DOHH2 (cell line): Measurements from ENCODE around the gene DIS3L2.
A peak's percentile ranks its signal among the peaks of the same experiment; 100 is the strongest.

Experiments used
- H3F3A ChIP-seq: fragments of 200-600 bp; sonication (generic), shearing (Covaris generic); 2 replicates; pipeline ENCODE4 v1.6.0; 2016; ENCODE audit warnings: antibody characterized with exemption, mild to moderate bottlenecking; ENCODE audit not compliant: control insufficient read depth, insufficient read depth
- H3K27ac ChIP-seq: fragments of 200-600 bp; sonication (generic); 2 replicates; pipeline ENCODE4 v1.5.1; 2014; ENCODE audit warnings: low read depth, mild to moderate bottlenecking, low read length, moderate library complexity
- H3K27me3 ChIP-seq: fragments of 200-600 bp; sonication (generic); 2 replicates; pipeline ENCODE4 v1.6.1; 2014; ENCODE audit warnings: mild to moderate bottlenecking, low read length, mixed read lengths; ENCODE audit not compliant: control insufficient read depth
- H3K36me3 ChIP-seq: fragments of 200-600 bp; sonication (generic); 2 replicates; pipeline ENCODE4 v1.6.1; 2014; ENCODE audit warnings: mild to moderate bottlenecking, low read length, moderate library complexity, mixed read lengths; ENCODE audit not compliant: control insufficient read depth
- H3K4me1 ChIP-seq: fragments of 200-600 bp; sonication (generic); 2 replicates; pipeline ENCODE4 v1.6.1; 2014; ENCODE audit warnings: mild to moderate bottlenecking, low read length, mixed read lengths; ENCODE audit not compliant: control insufficient read depth
- H3K4me2 ChIP-seq: fragments of 200-600 bp; sonication (generic); 2 replicates; pipeline ENCODE4 v1.6.0; 2014; ENCODE audit warnings: mild to moderate bottlenecking, low read length, moderate library complexity
- H3K4me3 ChIP-seq: fragments of 200-600 bp; sonication (generic); 2 replicates; pipeline ENCODE4 v1.5.1; 2014; ENCODE audit warnings: mild to moderate bottlenecking, low read length, mixed read lengths
- H3K79me2 ChIP-seq: fragments of 200-600 bp; sonication (generic); 2 replicates; pipeline ENCODE4 v1.6.1; 2014; ENCODE audit warnings: mild to moderate bottlenecking, low read length, mixed read lengths; ENCODE audit not compliant: control insufficient read depth
- H3K9me2 ChIP-seq: fragments of 200-600 bp; sonication (generic); replicated peaks from 2 replicates; pipeline ENCODE4 v1.6.1; 2014; ENCODE audit warnings: mild to moderate bottlenecking, low read length, mixed read lengths; ENCODE audit not compliant: control insufficient read depth
- H3K9me3 ChIP-seq: fragments of 200-600 bp; sonication (generic); 2 replicates; pipeline ENCODE4 v1.6.1; 2014; ENCODE audit warnings: antibody characterized with exemption, low read length, mixed read lengths; ENCODE audit not compliant: control insufficient read depth, insufficient read depth
- H4K20me1 ChIP-seq: fragments of 200-600 bp; sonication (generic); 2 replicates; pipeline ENCODE4 v1.6.0; 2014; ENCODE audit warnings: low read depth, mild to moderate bottlenecking, antibody characterized with exemption, low read length, moderate library complexity; ENCODE audit not compliant: control insufficient read depth, insufficient read depth
- EZH2phosphoT487 ChIP-seq: fragments of 200-600 bp; sonication (generic); IDR thresholded peaks from 2 replicates; pipeline ENCODE4 v1.6.1; 2017; ENCODE audit warnings: borderline replicate concordance, mild to moderate bottlenecking, antibody characterized with exemption, low read length, moderate library complexity, mixed read lengths
- TF ChIP-seq, protein P1 (sequence below): fragments of 200-600 bp; sonication (generic); IDR thresholded peaks from one replicate; pipeline ENCODE4 v1.5.1; 2014; ENCODE audit warnings: antibody characterized with exemption, mild to moderate bottlenecking, low read depth, low read length; ENCODE audit not compliant: poor library complexity, severe bottlenecking

DIS3L2 gene

DNA sequence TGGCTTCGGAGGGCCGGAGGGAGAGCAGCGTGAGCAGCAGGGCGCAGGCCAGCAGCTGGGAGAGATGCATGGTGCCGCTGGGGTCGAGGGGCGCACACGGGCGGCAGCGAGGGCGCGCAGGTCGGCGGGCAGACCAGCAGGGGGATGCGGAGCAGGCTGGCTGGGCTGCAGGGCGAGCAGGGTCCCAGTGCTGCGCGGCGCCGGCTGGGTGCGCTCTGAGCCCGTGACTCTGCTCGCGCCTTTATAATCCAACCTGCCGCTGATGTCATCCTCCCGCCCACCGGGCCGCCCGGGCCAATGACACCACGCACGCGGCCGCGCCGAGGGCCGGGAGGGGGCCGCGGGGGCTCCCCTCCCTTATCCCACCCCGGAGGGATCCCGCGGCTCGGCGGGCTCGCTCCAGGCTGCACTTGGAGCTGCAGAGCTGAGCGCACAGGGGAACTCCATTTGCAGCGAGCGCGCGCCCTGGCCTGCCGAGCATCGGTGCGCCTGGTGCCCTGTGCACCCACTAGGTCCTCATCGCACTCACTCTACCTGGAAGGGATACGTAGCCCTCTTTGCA, 35.3 kb upstream of the DIS3L2 start, which contains the start of gene NPPC:
NPPC (minus strand) TSS at position 217 of the 562 bp plus-strand sequence; CDS start at position 70, 147 bp downstream.
- peak within 1 kb of the TSS; percentile 67 for H3K4me2 ChIP-seq
- H3K36me3 ChIP-seq, result no peaks in the 10 kb centered on the region
- H3K27ac ChIP-seq, result no peak within 1 kb of the TSS
- H4K20me1 ChIP-seq, result peaks cover 4% of the 10 kb centered on the region
- TF ChIP-seq, protein P1, sequence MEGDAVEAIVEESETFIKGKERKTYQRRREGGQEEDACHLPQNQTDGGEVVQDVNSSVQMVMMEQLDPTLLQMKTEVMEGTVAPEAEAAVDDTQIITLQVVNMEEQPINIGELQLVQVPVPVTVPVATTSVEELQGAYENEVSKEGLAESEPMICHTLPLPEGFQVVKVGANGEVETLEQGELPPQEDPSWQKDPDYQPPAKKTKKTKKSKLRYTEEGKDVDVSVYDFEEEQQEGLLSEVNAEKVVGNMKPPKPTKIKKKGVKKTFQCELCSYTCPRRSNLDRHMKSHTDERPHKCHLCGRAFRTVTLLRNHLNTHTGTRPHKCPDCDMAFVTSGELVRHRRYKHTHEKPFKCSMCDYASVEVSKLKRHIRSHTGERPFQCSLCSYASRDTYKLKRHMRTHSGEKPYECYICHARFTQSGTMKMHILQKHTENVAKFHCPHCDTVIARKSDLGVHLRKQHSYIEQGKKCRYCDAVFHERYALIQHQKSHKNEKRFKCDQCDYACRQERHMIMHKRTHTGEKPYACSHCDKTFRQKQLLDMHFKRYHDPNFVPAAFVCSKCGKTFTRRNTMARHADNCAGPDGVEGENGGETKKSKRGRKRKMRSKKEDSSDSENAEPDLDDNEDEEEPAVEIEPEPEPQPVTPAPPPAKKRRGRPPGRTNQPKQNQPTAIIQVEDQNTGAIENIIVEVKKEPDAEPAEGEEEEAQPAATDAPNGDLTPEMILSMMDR, result peak; percentile 59
- no peak for TF ChIP-seq EZH2phosphoT487
- H3K4me3 ChIP-seq, result peak within 1 kb of the TSS; percentile 74
- H3K4me1 ChIP-seq, result peaks cover 24% of the 10 kb centered on the region
- H3K9me2 ChIP-seq, result no peaks in the 10 kb centered on the region
- H3K27me3 ChIP-seq, result peaks cover 72% of the 10 kb centered on the region
- no peaks in the 10 kb centered on the region for H3F3A ChIP-seq
- no peaks in the 10 kb centered on the region for H3K79me2 ChIP-seq
- H3K9me3 ChIP-seq, result no peaks in the 10 kb centered on the region

DNA sequence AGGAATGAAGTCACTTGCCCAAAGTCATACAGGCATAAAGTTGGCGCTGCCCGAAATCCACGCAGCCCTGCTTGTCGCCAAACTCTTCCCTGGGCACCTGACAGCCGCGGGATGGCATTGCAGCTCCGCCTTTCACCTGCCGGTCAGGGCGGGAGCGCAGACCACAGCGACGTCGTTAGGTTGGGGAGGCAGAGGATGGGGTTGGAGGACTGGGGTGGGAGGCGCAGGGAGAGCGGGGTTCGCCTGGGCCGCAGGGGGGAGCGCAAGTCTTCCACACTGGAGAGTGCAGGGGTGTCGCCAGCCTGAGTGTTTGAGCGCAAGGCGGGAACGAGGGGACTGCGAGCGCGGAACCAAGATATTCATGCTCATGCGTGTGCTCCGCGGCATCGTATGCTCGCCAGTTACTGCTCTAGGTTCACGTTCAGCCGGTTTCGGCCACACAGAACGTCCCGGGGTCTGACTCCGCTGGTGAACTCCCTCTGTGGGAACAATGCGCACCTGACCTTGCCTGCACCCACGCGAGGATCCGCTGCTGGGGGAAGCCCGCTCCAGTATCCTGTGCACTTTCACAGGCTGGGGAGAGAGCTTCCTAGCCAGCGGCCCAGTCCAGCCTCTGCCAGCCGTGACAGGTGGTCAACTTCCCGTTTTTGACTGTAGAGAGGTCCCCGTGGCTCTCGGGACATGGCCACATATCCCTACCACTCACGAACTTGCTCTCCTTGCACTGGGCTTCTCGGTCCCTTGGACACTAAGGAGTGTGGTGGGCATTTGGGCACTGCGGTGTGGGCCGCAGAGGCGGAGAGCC, 34.5 kb upstream of the DIS3L2 start:
- peak overlapping the region; percentile 67 for H3K4me2 ChIP-seq
- no peak overlapping the region for H3K27ac ChIP-seq
- peaks cover 76% of the 10 kb centered on the region for H3K27me3 ChIP-seq
- no peaks in the 10 kb centered on the region for H3K9me3 ChIP-seq
- TF ChIP-seq, protein P1, result no peak
- no peak for TF ChIP-seq EZH2phosphoT487
- H3K4me1 ChIP-seq, result peaks cover 24% of the 10 kb centered on the region
- H3F3A ChIP-seq, result no peaks in the 10 kb centered on the region
- H3K4me3 ChIP-seq, result peak overlapping the region; percentile 74
- no peaks in the 10 kb centered on the region for H3K9me2 ChIP-seq
- H3K79me2 ChIP-seq, result no peaks in the 10 kb centered on the region
- H3K36me3 ChIP-seq, result no peaks in the 10 kb centered on the region
- peaks cover 4% of the 10 kb centered on the region for H4K20me1 ChIP-seq

DNA sequence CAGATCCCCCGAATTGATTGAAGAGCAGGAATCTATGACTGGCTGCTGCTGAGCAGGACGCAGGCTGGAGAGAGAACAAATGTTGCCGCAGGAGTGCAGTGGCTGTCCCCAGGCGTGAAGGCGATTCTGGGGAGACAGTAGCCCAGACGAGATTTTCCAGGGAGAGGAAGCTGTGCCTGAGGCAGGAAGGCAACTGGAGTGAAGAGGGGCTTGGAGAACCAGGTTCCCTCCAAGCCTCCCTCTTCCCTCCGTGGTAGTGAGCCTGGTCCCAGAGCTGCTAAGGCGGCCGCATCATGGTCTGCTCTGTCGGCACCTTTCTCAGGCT, 34.0 kb upstream of the DIS3L2 start:
- H3F3A ChIP-seq, result no peaks in the 10 kb centered on the region
- peaks cover 27% of the 10 kb centered on the region for H3K4me1 ChIP-seq
- no peak overlapping the region for H3K4me2 ChIP-seq
- no peak for TF ChIP-seq EZH2phosphoT487
- TF ChIP-seq, protein P1, result no peak
- no peak overlapping the region for H3K4me3 ChIP-seq
- H4K20me1 ChIP-seq, result peaks cover 4% of the 10 kb centered on the region
- no peaks in the 10 kb centered on the region for H3K79me2 ChIP-seq
- H3K9me3 ChIP-seq, result no peaks in the 10 kb centered on the region
- H3K9me2 ChIP-seq, result no peaks in the 10 kb centered on the region
- no peaks in the 10 kb centered on the region for H3K36me3 ChIP-seq
- no peak overlapping the region for H3K27ac ChIP-seq
- H3K27me3 ChIP-seq, result peaks cover 72% of the 10 kb centered on the region
